ENCODE data around the gene CLCN4.

DNA sequence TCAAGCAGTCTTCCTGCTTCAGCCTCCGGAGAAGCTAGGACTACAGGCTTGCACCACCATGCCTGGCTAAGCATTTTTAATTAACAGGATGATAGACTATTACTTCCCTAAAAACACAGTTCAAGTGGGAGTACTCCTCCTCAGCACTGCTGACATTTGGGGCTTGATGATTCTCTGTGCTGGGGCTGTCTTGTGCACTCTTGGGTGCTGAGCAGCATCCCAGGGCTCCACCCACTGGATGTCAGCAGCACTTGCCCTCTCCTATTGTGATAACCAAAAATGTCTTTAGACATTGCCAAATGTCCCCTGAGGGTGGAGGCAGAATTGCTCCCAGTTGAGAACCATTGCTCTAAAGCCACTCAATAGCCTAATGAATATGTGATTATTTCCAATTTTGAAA, 60.4 kb downstream of the CLCN4 start:
- TF ChIP-seq EP300 (IDR thresholded peaks at IDR 0.05) = no peak
- no peak for TF ChIP-seq CTCF (IDR thresholded peaks at IDR 0.05)

Data from ovary (tissue), 3 donors.